ENCODE data around the gene GCM1. TPM values are rescaled to one million over a fixed set of nuclear protein-coding genes. Genes with fewer than 3 reads are reported as not detected.

Gene GCM1
- total RNA-seq, 4 donors from 2014 or later, result not detected

DNA sequence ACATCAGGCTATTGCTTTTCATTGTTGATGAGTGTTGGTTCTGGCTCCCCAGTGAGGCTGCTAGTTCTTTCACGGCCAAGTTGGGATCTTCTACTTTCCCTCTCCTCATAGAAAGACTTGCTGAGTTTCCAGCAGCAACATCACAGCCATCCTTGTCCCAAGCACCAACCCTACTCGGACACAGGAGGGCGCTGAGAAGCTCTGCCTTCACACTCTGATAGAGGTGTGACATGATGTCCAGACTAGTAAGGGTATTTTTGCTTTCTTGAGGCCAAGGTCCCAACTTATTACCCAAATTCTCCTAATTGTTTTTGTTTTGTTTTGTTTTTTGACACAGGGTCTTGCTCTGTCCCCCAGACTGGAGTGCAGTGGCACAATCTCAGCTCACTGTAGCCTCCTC, 3.0 kb upstream of the GCM1 start:
- TF ChIP-seq EP300 (IDR thresholded peaks at IDR 0.05), result no peak
- TF ChIP-seq CTCF (IDR thresholded peaks at IDR 0.05), result no peak
- TF ChIP-seq POLR2A (IDR thresholded peaks at IDR 0.05), result no peak
- TF ChIP-seq POLR2AphosphoS5 (IDR thresholded peaks at IDR 0.05), result no peak
- H3K36me3 ChIP-seq, result no peaks in the 10 kb centered on the region
- H3K27ac ChIP-seq, result no peak overlapping the region
- no peaks in the 10 kb centered on the region for H3K4me1 ChIP-seq
- no peak for ATAC-seq
- WGBS, 2 donors (ENCODE audit: low coverage in 1 of 2), result 60% methylated on average over 1 to 2 of the region's 3 CpGs
- no peaks in the 10 kb centered on the region for H3K27me3 ChIP-seq
- no peak overlapping the region for H3K4me3 ChIP-seq
- no peaks in the 10 kb centered on the region for H3K9me3 ChIP-seq

- TF ChIP-seq CTCF (IDR thresholded peaks at IDR 0.05) (no peak), POLR2A (IDR thresholded peaks at IDR 0.05) (no peak), EP300 (IDR thresholded peaks at IDR 0.05) (no peak), POLR2AphosphoS5 (IDR thresholded peaks at IDR 0.05) (no peak)
- peaks cover 0 to 32% (median 11%) of the 10 kb centered on the region in 3 donors for H3K4me1 ChIP-seq
- 75 to 83% methylated on average over 1 of the region's 2 CpGs for WGBS, 2 donors (ENCODE audit: low coverage in 1 of 2)
- no peak for ATAC-seq
- no peaks in the 10 kb centered on the region for H3K36me3 ChIP-seq
- no peaks in the 10 kb centered on the region for H3K27me3 ChIP-seq
- no peaks in the 10 kb centered on the region for H3K9me3 ChIP-seq
- peak overlapping the region in 3 of 4 donors; percentile 58 to 81 (median 80) for H3K27ac ChIP-seq
- no peak overlapping the region for H3K4me3 ChIP-seq
Observed at GRCh38 chr6:53144802-53145201, 3.8 kb downstream of the GCM1 start.

GRCh38 chr6:53143710-53144109, 4.9 kb downstream of the GCM1 start:
- Histone ChIP-seq H3K9me3 (no peaks in the 10 kb centered on the region), H3K36me3 (no peaks in the 10 kb centered on the region), H3K27ac (peak overlapping the region; percentile 56 to 81 (median 70)), H3K27me3 (no peaks in the 10 kb centered on the region), H3K4me3 (no peak overlapping the region), H3K4me1 (peaks cover 0 to 40% (median 17%) of the 10 kb centered on the region in 3 donors)
- ATAC-seq, result no peak
- no peak for TF ChIP-seq POLR2AphosphoS5 (IDR thresholded peaks at IDR 0.05)
- TF ChIP-seq CTCF (IDR thresholded peaks at IDR 0.05), result no peak
- no peak for TF ChIP-seq POLR2A (IDR thresholded peaks at IDR 0.05)
- TF ChIP-seq EP300 (IDR thresholded peaks at IDR 0.05), result no peak
- WGBS, 2 donors (ENCODE audit: low coverage in 1 of 2), result 65% methylated on average over 3 of the region's 3 CpGs; no CpG with 5 or more reads in 1 of the 2 donors

GRCh38 chr6:53142810-53143209, 5.8 kb downstream of the GCM1 start:
- no peaks in the 10 kb centered on the region for H3K36me3 ChIP-seq
- H3K4me1 ChIP-seq, result peaks cover 0 to 40% (median 17%) of the 10 kb centered on the region in 3 donors
- 20 to 27% methylated on average over 3 of the region's 3 CpGs for WGBS, 2 donors (ENCODE audit: low coverage in 1 of 2)
- no peak for ATAC-seq
- peak overlapping the region; percentile 57 to 81 (median 72) for H3K27ac ChIP-seq
- H3K4me3 ChIP-seq, result no peak overlapping the region
- H3K27me3 ChIP-seq, result no peaks in the 10 kb centered on the region
- TF ChIP-seq POLR2A (IDR thresholded peaks at IDR 0.05), result no peak
- peak; percentile 15 for TF ChIP-seq POLR2AphosphoS5 (IDR thresholded peaks at IDR 0.05)
- H3K9me3 ChIP-seq, result no peaks in the 10 kb centered on the region

DNA sequence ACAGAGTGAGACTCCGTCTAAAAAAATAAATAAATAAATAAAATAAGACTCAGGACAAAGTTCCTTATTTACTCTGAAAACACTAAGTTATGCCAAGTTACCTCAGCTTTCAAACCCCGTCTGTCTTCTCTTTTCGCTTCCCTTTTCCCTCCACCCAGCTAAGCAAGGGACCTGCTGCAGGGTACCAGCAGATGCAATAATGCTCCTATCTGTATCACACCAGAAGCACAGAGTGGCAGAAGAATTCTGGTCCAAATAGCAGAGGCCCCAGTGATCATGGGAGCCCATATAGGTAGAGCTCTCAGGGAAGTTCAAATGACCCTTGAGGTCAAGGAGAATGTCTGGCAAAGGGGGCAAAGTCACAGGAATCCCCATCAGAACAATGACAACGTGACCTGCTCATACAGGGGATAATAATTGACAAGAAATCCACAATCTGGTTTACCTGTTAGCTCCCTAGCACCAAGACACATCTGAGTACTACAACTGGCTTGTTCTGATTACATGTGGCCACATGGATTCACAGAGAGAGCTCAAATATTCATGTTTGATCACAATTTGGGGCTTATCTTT, 8.7 kb downstream of the GCM1 start:
- ATAC-seq, result no peak
- Histone ChIP-seq H3K4me1 (peaks cover 0 to 51% (median 17%) of the 10 kb centered on the region in 3 donors), H3K27ac (peak overlapping the region; percentile 34 to 81 (median 78)), H3K36me3 (no peaks in the 10 kb centered on the region), H3K4me3 (no peak overlapping the region), H3K27me3 (no peaks in the 10 kb centered on the region), H3K9me3 (no peaks in the 10 kb centered on the region)
- 70 to 80% methylated on average over 4 of the region's 4 CpGs for WGBS, 2 donors (ENCODE audit: low coverage in 1 of 2)
- no peak for TF ChIP-seq CTCF (IDR thresholded peaks at IDR 0.05)
- no peak for TF ChIP-seq POLR2AphosphoS5 (IDR thresholded peaks at IDR 0.05)
- TF ChIP-seq EP300 (IDR thresholded peaks at IDR 0.05), result no peak
- no peak for TF ChIP-seq POLR2A (IDR thresholded peaks at IDR 0.05)

Measured in gastroesophageal sphincter (tissue), 4 donors.